ENCODE results near the gene FBXO28. TPM values are rescaled to one million over a fixed set of nuclear protein-coding genes. Genes with fewer than 3 reads are reported as not detected.
"Not testable (repeated sequence)": the region's sequence is repeated elsewhere in the genome, so short reads cannot be mapped to it uniquely, and the experiment has no call there.

Gene FBXO28
- total RNA-seq, 2 experiments from 2014 or later = 17.1 to 19.7 TPM

DNA sequence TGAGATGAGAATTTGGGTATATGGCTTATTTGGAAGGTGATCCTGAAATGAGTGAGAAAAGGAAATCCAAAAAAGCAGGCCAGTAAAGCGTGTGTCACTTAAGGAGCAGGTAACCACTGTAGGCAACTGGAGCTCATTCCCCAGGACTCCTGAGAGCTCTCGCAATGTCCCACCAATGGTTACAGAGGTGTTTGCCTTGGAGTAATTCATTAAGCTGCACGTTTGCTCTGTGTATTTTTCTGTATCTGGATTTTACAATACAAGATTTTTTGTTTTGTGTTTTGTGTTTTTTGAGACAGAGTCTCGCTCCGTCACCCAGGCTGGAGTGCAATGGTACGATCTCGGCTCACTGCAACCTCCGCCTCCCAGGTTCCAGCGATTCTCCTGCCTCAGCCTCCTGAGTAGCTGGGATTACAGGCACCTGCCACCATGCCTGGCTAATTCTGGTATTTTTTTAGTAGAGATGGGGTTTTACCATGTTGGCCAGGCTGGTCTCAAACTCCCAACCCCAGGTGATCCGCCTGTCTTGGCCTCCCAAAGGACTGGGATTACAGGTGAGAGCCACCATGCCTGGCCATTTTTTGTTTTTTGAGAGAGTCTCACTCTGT, 92.1 kb downstream of the FBXO28 start:
- not testable (repeated sequence) for H3K27me3 Mint-ChIP-seq; H3K9me3 Mint-ChIP-seq (ENCODE audit: low read depth); ATAC-seq; H3K36me3 Mint-ChIP-seq (ENCODE audit: low read depth); H3K4me3 Mint-ChIP-seq; DNase-seq
- H3K27ac Mint-ChIP-seq = peak overlapping the region; percentile 61
- intact Hi-C loops (cut with DNase I, micrococcal nuclease) = loop anchor here in 1 of 2 experiments (1.0 to 2.0 kb wide), 2 partner anchors 24 to 37 kb away; no protein-coding TSS in a partner anchor
- ChIA-PET POLR2A (interaction anchor here (1.0 kb wide), 1 partner anchor 27 kb away, joined by 4 read pairs; no protein-coding TSS in a partner anchor), CTCF (interaction anchor here (1.6 to 1.7 kb wide), 2 partner anchors 15 to 90 kb away, joined by 4 to 9 read pairs; no protein-coding TSS in a partner anchor)
- H3K4me1 Mint-ChIP-seq = peaks cover 13% of the 10 kb centered on the region

DNA sequence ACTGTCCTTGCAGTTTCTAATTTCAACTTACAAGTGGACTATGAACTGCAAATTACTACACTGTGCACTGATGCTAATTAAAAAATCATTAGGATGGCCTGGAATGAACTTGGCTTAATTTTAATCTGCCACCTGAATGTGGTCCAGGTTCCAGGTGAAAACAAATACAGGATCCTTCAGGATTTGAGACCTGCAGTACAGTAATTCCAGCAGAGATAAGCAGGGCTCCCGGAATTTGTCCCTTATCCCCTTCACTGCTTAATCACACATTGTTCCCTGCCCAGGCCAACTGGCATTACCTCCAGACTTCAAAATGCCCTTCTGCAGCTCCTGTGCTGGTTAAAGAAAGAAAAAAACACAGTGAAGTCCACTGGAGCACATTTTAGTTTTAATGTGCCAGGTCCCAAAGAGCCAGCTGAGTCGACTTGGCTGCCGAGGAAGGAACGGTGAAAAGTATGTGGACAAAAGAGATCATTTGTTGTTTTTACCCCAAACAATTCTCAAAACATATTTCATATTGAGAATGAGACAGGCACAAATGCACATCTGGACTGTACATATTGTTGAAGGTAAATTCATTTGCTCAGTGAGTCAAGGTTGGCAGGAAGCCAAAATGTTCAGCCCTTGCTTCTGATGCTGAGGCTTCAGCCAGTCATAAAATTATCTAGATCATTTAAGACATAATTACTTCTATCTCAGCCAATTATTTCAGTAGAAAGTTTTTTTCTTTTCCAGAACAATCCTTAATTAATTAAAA, 97.5 kb downstream of the FBXO28 start:
- Mint-ChIP-seq H3K36me3 (ENCODE audit: low read depth) (no peaks in the 10 kb centered on the region), H3K4me1 (peaks cover 4% of the 10 kb centered on the region), H3K4me3 (no peak overlapping the region), H3K9me3 (ENCODE audit: low read depth) (no peaks in the 10 kb centered on the region), H3K27me3 (no peaks in the 10 kb centered on the region), H3K27ac (no peak overlapping the region)
- no peak for ATAC-seq
- ChIA-PET CTCF (no interaction called here), POLR2A (no interaction called here)
- intact Hi-C loops (cut with DNase I, micrococcal nuclease) = no loop called here
- DNase-seq = peak; percentile 36

Other genes with a start within 250 kb of the FBXO28 start
- 10 to 100 TPM; 24.0 to 24.5 TPM for gene DEGS1, start 69.1 kb downstream of the FBXO28 start, total RNA-seq
- gene NVL, start 216.1 kb downstream of the FBXO28 start, total RNA-seq = 10 to 100 TPM; 34.2 to 44.1 TPM
- 10 to 100 TPM; 29.9 to 49.6 TPM for gene CNIH4, start 242.8 kb downstream of the FBXO28 start, total RNA-seq

All from activated CD4-positive, alpha-beta T cell treated with anti-CD3 and anti-CD28 coated beads for 36 hours (primary cell).